D721Med (cell line): ENCODE results near the gene FAM120A.

ENCODE experiments used
- DNase-seq: peaks from one replicate; pipeline ENCODE4 v3.0.0; 2011; ENCODE audit warnings: low spot score; ENCODE audit not compliant: insufficient read length
- FAIRE-seq: peaks from 2 replicates; lab custom pipeline; 2011; peaks lifted over from hg19 to GRCh38; lab: Jason Lieb, UNC
- TF ChIP-seq, protein P1 (sequence below): IDR thresholded peaks from 2 replicates; pipeline ENCODE4 v1.5.1; 2012; ENCODE audit warnings: mild to moderate bottlenecking, control low read depth; ENCODE audit not compliant: insufficient read depth; ENCODE audit errors: missing control alignments

The FAM120A gene

DNA sequence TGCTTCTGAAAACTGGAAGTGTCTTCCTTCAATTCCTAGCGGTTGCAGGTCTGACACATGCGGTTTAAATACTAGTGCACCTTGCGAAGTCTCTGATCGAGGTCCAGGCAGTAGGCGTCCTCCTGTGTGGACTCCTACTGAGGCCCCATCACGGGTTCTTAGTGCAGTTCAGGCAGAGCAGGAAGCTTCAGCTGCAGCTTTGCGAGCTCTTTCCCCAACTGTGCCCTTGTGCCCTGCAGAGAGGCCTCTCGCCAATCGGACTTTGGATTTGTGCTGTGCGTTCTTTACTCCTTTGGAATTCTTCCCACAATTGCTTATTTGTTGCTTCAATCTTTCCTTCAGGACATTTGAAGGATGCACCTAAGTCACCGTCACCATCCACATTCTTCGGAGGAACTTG, 42.5 kb downstream of the FAM120A start:
- FAIRE-seq (no peak), DNase-seq (no peak)
- TF ChIP-seq, protein P1, sequence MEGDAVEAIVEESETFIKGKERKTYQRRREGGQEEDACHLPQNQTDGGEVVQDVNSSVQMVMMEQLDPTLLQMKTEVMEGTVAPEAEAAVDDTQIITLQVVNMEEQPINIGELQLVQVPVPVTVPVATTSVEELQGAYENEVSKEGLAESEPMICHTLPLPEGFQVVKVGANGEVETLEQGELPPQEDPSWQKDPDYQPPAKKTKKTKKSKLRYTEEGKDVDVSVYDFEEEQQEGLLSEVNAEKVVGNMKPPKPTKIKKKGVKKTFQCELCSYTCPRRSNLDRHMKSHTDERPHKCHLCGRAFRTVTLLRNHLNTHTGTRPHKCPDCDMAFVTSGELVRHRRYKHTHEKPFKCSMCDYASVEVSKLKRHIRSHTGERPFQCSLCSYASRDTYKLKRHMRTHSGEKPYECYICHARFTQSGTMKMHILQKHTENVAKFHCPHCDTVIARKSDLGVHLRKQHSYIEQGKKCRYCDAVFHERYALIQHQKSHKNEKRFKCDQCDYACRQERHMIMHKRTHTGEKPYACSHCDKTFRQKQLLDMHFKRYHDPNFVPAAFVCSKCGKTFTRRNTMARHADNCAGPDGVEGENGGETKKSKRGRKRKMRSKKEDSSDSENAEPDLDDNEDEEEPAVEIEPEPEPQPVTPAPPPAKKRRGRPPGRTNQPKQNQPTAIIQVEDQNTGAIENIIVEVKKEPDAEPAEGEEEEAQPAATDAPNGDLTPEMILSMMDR, result no peak

DNA sequence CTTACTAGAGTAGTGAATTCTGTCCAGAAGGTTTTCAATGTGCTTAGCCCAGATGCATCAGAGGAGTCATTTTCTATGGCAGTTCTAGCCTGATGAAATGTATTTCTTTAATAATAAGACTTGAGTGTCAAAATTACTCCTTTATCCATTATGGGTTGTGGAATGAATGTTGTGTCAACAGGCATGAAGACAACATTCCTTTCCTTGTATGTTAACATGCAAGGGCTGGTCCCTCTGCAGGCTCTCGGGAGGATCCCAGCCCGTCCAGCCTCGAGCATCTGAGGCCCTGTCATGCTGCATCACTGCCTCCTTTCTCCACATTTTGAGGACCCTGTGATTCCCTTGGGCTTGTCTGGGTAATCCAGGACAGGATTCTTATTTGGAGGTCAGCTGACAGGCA, 44.8 kb downstream of the FAM120A start:
- no peak for FAIRE-seq
- TF ChIP-seq, protein P1, result no peak

DNA sequence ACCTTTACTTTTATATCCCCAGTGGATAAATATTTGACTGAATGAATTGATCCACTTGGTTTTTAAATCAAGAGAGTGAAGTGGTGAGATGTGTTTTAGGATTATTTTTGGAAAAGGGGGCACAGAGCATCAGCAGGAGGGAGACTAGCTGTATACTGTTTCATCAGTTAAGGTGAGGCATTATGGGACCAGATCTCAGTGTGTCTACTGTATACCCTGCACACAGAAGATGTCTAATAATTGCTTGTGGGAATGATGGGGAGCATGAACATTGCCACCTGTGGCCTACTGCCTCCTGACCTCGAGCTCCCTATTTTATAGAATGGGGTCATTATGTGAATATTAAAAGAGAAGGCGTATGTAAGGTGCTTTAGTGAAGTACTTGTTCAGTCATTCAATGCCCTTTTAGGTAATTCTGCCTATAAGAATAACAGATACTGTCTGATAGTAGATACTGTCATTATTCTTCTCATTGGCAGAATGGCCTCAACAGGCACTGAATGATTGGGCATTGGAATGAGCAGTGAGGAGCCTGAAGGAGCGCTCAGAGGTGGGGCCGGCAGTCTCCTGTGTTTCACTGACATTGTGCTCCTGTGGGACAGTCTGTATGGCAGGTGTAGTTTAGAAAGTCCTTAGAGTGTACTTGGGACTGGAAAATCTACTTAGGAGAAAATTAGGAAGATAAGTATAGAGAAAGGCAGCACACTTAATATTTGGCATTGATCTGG, 49.2 kb downstream of the FAM120A start:
- no peak for DNase-seq
- FAIRE-seq, result no peak
- TF ChIP-seq, protein P1, result no peak

More for the DNA sequence above, 44.8 kb downstream of the FAM120A start:
- no peak for DNase-seq

DNA sequence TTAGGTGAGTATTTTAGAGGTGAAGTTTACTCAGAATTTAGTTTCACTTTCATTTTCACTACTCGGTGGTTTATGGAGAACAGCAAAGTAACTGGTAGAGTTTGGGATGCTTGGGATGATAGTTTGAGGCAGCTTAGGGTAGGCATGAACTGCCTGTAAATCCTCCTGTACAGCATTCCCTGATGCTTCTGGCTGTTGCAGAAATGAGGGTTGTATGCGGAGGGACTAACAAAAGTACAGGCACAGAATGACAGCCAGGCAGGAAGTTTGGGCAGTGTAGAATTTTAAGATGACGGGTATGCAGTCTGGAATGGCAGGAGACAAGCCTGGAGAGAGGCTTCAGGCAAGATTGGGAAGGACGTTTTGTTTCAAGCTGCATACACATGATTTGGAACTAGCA, 49.9 kb downstream of the FAM120A start:
- DNase-seq, result no peak
- FAIRE-seq, result no peak
- TF ChIP-seq, protein P1, result no peak

DNA sequence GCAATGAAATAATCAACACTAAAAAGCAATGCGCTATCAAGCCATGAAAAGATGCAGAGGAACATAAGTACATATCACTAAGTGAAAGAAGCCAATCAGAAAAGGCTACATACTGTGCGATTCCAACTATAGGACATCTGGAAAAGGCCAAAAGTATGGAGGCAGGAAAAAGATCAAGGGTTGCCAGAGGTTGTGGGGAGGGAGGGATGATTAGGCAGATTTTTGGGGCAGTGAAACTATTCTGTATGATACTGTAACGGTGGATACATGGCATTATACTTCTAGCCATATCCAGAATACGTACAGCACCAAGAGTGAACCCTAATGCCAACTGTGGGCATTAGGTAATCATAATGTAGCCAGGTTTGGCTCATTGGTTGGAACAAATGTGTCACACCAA, 51.9 kb downstream of the FAM120A start:
- FAIRE-seq (no peak), DNase-seq (no peak)
- TF ChIP-seq, protein P1, result no peak

DNA sequence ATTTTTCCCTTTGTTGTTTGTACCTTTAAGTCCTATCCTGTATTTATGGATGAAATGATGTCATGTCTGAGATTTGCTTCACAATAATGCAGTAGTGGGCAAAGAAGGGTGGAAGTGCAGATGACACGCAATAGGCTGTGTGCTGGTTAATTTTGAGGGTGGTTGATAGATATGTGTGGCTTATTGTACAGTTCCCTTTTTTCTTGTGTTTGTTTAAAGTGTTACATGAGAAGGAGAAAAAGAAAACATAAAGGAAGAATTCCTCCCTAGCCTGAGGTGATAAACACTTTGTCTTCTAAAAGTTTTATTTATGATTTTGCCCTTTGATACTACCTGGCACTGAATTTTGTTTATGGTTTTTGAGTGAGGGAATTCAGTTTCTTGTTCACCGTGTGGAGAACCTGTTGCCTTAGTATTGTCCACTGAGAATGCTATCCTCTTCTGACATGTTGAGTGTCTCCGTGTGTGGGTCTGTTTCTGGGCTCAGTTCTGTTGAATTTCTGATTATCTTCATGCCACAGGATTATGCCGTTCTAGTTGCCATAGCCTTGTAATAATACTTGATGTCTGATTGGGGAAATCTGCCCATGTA, 54.2 kb downstream of the FAM120A start:
- FAIRE-seq, result no peak
- DNase-seq, result no peak
- TF ChIP-seq, protein P1, result no peak

DNA sequence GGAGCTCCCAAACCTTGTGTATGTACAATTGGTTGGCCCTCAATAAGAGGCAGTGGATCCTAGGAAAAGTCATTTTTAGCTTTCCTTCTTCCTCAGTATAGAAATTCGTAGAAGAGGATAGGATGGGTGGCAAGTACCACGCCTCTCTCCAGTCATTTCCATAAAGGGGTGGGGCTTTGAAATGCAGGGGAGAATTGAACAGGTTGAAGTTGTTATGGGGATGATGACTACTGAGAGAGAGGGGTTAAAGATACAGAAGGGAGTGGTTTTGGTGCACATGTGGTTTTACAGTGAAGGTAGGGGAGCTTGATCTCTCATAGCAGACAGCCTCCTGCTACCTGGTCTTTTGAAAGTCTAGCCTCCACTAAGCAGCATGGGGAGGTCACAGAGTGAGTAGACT, 56.3 kb downstream of the FAM120A start:
- TF ChIP-seq, protein P1, result no peak
- FAIRE-seq (no peak), DNase-seq (no peak)
